HepG2 (cell line): ENCODE data around the gene TP53TG5. TPM values are rescaled to one million over a fixed set of nuclear protein-coding genes. Genes with fewer than 3 reads are reported as not detected.
A peak's percentile ranks its signal among the peaks of the same experiment; 100 is the strongest.

Experiments used
- CAMTA2 ChIP-seq: sonication (generic); formaldehyde crosslinking; IDR thresholded peaks from 2 replicates; pipeline ENCODE4 v1.4.0; 2020; ENCODE audit warnings: mild to moderate bottlenecking, missing genetic modification reagents, borderline replicate concordance
- CREBL2 ChIP-seq: sonication (generic); formaldehyde crosslinking; IDR thresholded peaks from 2 replicates; pipeline ENCODE4 v1.8.1; 2023; ENCODE audit warnings: missing genetic modification reagents, mild to moderate bottlenecking, borderline replicate concordance
- DRAP1 ChIP-seq: IDR thresholded peaks from 2 replicates; pipeline ENCODE4 v1.6.1; 2016; ENCODE audit warnings: missing genetic modification reagents, missing compliant biosample characterization
- FOXP1 ChIP-seq, 2 experiments: fragments of 450-650 bp in 1 of 2; IDR thresholded peaks; 2 replicates each; pipeline ENCODE4 v1.6.1; 2017 to 2018; ENCODE audit warnings: antibody characterized with exemption in 1 of 2
- FOXP4 ChIP-seq: sonication (generic); formaldehyde crosslinking; IDR thresholded peaks from 2 replicates; pipeline ENCODE4 v1.4.0; 2020; ENCODE audit warnings: missing genetic modification reagents
- MYPOP ChIP-seq: sonication (generic); formaldehyde crosslinking; IDR thresholded peaks from 2 replicates; pipeline ENCODE4 v1.8.1; 2023; ENCODE audit warnings: mild to moderate bottlenecking, moderate library complexity, missing genetic modification reagents
- PHF21A ChIP-seq: sonication (generic); formaldehyde crosslinking; IDR thresholded peaks from 2 replicates; pipeline ENCODE4 v1.5.0; 2020; ENCODE audit warnings: mild to moderate bottlenecking, missing genetic modification reagents
- PRMT3 ChIP-seq: sonication (generic); formaldehyde crosslinking; IDR thresholded peaks from 2 replicates; pipeline ENCODE4 v1.8.1; 2022; ENCODE audit warnings: low read depth, mild to moderate bottlenecking, moderate library complexity, missing genetic modification reagents, borderline replicate concordance
- SAP130 ChIP-seq: IDR thresholded peaks from 2 replicates; pipeline ENCODE4 v1.6.1; 2016; ENCODE audit warnings: low read depth
- TEAD3 ChIP-seq: optimal IDR thresholded peaks from 2 replicates; pipeline ENCODE3; 2016; ENCODE audit warnings: borderline replicate concordance
- TERF1 ChIP-seq: sonication (generic); formaldehyde crosslinking; IDR thresholded peaks from 2 replicates; pipeline ENCODE4 v1.8.0; 2022; ENCODE audit warnings: mild to moderate bottlenecking, missing genetic modification reagents, moderate library complexity
- TGIF2 ChIP-seq: IDR thresholded peaks from 2 replicates; pipeline ENCODE4 v1.6.1; 2016; ENCODE audit warnings: control low read depth, missing compliant biosample characterization
- THAP7 ChIP-seq: sonication (generic); formaldehyde crosslinking; IDR thresholded peaks from 2 replicates; pipeline ENCODE4 v1.8.1; 2023; ENCODE audit warnings: mild to moderate bottlenecking, missing genetic modification reagents
- WIZ ChIP-seq: sonication (generic); formaldehyde crosslinking; IDR thresholded peaks from 2 replicates; pipeline ENCODE4 v1.5.1; 2020; ENCODE audit warnings: mild to moderate bottlenecking, missing genetic modification reagents
- ZFP82 ChIP-seq: sonication (generic); formaldehyde crosslinking; IDR thresholded peaks from 2 replicates; pipeline ENCODE4 v1.5.1; 2020; ENCODE audit warnings: mild to moderate bottlenecking, missing genetic modification reagents, borderline replicate concordance
- ZGPAT ChIP-seq: IDR thresholded peaks from 2 replicates; pipeline ENCODE4 v1.6.1; 2016; ENCODE audit warnings: mild to moderate bottlenecking
- ZNF205 ChIP-seq: IDR thresholded peaks from 2 replicates; pipeline ENCODE4 v1.6.1; 2018; ENCODE audit warnings: missing biosample characterization, missing genetic modification reagents
- ZNF607 ChIP-seq: sonication (generic); formaldehyde crosslinking; IDR thresholded peaks from 2 replicates; pipeline ENCODE4 v1.5.1; 2020; ENCODE audit warnings: missing genetic modification reagents, mild to moderate bottlenecking, borderline replicate concordance
- ZNF614 ChIP-seq: IDR thresholded peaks from 2 replicates; pipeline ENCODE4 v1.6.1; 2018; ENCODE audit warnings: missing biosample characterization, missing genetic modification reagents, inconsistent platforms, borderline replicate concordance
- ZNF619 ChIP-seq: sonication (generic); formaldehyde crosslinking; IDR thresholded peaks from 2 replicates; pipeline ENCODE4 v1.4.0; 2020; ENCODE audit warnings: mild to moderate bottlenecking, missing genetic modification reagents
- ZNF839 ChIP-seq: sonication (generic); formaldehyde crosslinking; IDR thresholded peaks from 2 replicates; pipeline ENCODE4 v1.4.0; 2020; ENCODE audit warnings: missing genetic modification reagents, mild to moderate bottlenecking, borderline replicate concordance
- polyA plus RNA-seq, 8 experiments: library from polyadenylated mRNA; depleted of rRNA in 3 of 8; stranded (reverse) in 7 of 8; unstranded in 1 of 8; fragments of >200 nt; fragmentation: Illumina TruSeq in 4 of 8; extraction: Trizol in 4 of 8; gene quantifications; 2 replicates each; pipeline versions ENCODE4 v1.2.1 to v1.2.3, GENCODE V29; 2011 to 2016; ENCODE audit warnings: low read depth in 4 of 8, missing spikeins in 1 of 8, mixed read lengths in 1 of 8; ENCODE audit not compliant: insufficient read depth in 1 of 8
- total RNA-seq, 5 experiments: library from RNA; depleted of rRNA; stranded (reverse); fragments of >200 nt; fragmentation: Illumina TruSeq; extraction: Trizol; gene quantifications; 2 replicates each; pipeline ENCODE4 v1.2.3, GENCODE V29; 2016; ENCODE audit warnings: low read depth in 1 of 5

Gene TP53TG5
- total and polyA plus RNA-seq, 2 of the 13 experiments (the other 11 are each of a cell fraction or from before 2014, with no cell fraction given): 0.11 TPM; not detected in 1

GRCh38 chr20:45345104-45345936 is 32.8 kb downstream of the TP53TG5 start (continued):
- TF ChIP-seq DRAP1 (CRISPR knock-in tag) (peak; percentile 20; the same call in 1 of the 2 replicates), ZNF205 (CRISPR knock-in tag) (peak; percentile 62; the same call in 1 of the 2 replicates), MYPOP (CRISPR knock-in tag) (no peak), PRMT3 (CRISPR knock-in tag) (no peak), TERF1 (CRISPR knock-in tag) (no peak), FOXP1 (IDR thresholded peaks at IDR 0.05) (no peak), FOXP1 (CRISPR knock-in tag; IDR thresholded peaks at IDR 0.05) (peak; percentile 43; the same call in 1 of the 2 replicates), ZFP82 (CRISPR knock-in tag) (no peak), FOXP4 (peak; percentile 47), CREBL2 (CRISPR knock-in tag) (no peak), SAP130 (CRISPR knock-in tag) (peak; percentile 79), ZNF839 (0 out of 2 replicates have a peak, but pooled peaks have one; percentile 79), ZNF614 (CRISPR knock-in tag) (0 out of 2 replicates have a peak, but pooled peaks have one; percentile 25), TEAD3 (CRISPR knock-in tag) (peak; percentile 32), ZGPAT (0 out of 2 replicates have a peak, but pooled peaks have one; percentile 9), TGIF2 (CRISPR knock-in tag) (0 out of 2 replicates have a peak, but pooled peaks have one; percentile 31), WIZ (0 out of 2 replicates have a peak, but pooled peaks have one; percentile 6), ZNF619 (0 out of 2 replicates have a peak, but pooled peaks have one; percentile 34), THAP7 (CRISPR knock-in tag) (0 out of 2 replicates have a peak, but pooled peaks have one; percentile 39), PHF21A (CRISPR knock-in tag) (0 out of 2 replicates have a peak, but pooled peaks have one; percentile 1), ZNF607 (CRISPR knock-in tag) (0 out of 2 replicates have a peak, but pooled peaks have one; percentile 54), CAMTA2 (no peak)
